Activated CD8-positive, alpha-beta memory T cell treated with anti-CD3 and anti-CD28 coated beads, Interleukin-2, amount 50 U/mL, for 4 hours (primary cell): ENCODE data around the gene IL10RA.
A peak's percentile ranks its signal among the peaks of the same experiment; 100 is the strongest.
"Not testable (repeated sequence)": the region's sequence is repeated elsewhere in the genome, so short reads cannot be mapped to it uniquely, and the experiment has no call there.

Experiments used
- DNase-seq: peaks from one replicate; pipeline ENCODE4 v3.0.0-alpha.2; 2020

IL10RA gene

DNA sequence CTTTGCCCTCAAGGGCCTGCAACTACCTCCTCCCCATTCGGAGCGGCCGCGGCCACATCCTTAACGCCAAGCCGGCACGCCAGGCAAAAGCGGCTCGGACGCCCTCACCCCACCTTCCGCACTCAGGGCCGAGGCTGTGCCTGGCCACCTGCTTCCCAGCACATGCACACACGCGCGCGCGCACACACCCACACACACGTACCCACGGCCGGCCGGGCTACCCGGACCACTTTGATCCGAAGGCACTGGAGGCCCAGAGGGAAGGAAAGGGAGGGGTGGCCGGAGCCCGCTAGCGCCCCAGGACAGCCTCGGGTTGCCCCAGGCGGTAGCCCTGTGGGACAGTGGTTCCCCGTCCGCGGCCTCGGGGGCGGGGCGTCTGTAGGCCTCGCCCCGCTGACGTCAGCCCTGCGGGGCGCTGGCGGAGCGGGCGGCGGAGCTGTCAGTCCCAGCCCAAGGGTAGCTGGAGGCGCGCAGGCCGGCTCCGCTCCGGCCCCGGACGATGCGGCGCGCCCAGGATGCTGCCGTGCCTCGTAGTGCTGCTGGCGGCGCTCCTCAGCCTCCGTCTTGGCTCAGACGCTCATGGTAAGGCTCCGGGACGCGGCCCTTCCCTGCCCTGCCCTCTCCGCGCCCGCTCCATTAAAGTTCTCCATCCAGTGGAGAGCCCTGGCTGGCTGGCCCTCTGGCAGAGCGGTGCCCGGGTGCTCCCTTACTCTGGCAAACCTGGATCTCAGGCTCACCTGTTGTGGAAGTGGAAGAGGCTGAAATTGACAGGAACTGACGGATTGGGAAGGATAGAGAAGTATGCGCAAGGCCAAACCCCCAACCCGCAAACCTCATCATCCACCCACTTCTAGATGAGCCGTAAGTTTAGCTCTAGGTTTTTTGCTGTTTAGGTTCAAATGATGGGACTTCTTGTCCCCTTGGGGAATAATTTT is at the start of gene IL10RA:
Gene IL10RA (plus strand): TSS at position 442 of the 935 bp plus-strand sequence. CDS start 74 bp downstream, at position 516.
- DNase-seq = peak; percentile 84

DNA sequence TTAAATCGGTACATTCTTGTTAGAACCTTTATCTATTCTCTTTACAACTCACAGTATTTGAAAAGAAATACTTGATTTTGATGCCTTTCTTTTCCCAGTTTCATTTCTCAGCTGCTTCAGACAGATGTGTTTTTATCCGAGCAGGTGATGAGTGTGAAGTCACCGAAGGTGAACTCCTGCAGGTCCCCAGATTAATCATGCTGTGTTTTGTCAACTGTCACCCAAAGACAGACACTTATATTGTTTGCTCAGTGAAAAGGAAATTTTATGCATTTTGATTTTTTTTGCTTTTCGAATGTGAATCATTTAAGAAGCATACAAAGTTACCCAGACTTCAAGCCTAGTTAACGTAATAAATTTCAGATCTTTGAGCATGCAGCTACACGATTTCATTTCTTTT is 49.2 kb upstream of the IL10RA start:
- DNase-seq = no peak

DNA sequence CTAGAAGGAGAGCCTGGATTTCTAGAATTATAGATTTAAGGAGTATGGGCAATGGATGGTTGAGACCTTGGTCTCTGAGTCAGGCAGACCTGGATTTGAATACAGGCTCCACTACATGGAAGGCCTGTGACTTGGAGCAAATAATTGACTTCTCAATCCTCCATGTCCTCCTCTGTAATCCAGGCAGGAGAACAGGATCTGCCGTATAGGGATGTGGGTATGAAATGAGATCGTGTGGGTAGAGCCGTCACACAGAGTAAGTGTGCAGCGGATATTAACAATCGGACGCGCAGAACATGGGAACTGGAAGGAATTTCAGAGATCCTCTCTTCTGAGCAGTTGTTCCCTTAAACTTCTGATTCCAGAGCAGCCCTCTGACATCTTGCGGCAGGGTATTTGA is 45.5 kb upstream of the IL10RA start:
- no peak for DNase-seq

DNA sequence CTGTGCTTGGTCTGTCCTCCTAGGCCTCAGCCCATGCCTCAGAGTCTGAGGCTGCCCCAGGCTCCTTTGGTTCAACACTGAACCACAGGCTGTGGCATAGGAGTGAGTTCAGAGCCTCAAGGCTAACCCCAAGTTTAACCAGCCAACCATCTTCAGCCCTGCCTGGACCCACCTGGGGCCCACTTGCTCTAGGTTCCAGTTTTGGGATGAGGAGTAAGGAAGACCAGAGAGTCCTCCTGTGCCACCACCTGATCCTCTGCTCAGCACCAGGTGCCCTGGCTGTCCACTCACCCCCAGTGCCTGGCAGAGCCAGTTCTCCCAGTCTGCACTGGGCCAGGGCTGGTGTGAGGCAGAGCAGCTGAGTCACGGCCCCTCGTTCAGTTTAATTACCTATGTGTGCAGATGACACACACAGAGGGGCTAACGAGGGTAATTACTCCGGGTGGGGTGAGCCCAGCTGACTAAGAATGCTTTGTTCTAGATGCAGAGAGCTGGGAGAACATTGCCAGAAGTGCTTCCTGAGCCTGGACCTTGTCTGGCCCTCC is 45.0 kb upstream of the IL10RA start:
- DNase-seq = no peak

DNA sequence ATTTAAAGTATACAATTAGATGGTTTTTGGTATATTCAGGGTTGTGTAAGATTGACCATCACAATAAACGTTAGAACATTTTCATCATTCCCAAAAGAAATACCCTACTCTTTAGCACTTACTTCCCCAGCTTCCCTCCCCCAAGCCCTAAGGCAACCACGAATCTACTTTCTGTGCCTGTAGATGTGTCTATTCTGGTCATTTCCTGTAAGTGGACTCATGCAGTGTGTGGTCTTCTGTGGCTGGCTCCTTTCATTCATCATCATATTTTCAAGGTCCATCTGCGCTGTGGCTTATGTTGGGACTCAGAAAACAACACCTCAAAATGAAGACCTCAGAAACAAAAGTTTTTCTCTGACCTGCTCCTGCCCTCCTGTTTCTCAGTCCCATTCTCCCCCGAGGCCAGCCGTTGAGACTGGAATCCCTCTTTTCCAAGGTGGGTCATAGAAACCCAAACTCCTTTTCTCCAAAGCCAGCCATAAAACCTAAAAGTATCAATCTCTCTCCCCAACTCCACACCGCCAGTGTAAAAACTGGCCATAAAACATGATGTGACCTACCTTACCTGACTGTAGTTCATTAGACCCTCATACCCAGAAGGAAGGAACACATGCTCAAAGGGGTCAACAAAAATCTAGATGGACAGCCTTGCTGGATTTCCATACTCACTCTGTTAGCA is 44.1 kb upstream of the IL10RA start:
- no peak for DNase-seq

DNA sequence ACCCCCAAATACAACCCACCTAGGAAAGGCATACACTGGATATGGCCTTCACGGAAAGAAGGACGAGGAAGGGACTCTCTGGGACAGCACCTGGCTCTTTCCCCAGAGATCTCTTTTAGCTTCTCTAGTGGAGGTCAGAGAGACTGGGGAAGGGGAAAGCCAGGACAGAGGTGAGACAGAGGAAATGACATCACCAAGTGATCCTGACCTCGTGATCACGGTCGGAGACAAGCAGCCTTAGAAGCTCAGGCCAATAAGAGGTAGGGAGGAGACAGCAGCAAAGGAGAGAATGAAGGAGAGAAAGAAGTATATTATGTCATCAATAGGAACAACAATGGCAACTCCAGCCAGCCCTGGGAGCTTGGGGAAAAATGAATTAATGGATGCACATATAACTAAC is 41.6 kb upstream of the IL10RA start:
- DNase-seq = no peak

DNA sequence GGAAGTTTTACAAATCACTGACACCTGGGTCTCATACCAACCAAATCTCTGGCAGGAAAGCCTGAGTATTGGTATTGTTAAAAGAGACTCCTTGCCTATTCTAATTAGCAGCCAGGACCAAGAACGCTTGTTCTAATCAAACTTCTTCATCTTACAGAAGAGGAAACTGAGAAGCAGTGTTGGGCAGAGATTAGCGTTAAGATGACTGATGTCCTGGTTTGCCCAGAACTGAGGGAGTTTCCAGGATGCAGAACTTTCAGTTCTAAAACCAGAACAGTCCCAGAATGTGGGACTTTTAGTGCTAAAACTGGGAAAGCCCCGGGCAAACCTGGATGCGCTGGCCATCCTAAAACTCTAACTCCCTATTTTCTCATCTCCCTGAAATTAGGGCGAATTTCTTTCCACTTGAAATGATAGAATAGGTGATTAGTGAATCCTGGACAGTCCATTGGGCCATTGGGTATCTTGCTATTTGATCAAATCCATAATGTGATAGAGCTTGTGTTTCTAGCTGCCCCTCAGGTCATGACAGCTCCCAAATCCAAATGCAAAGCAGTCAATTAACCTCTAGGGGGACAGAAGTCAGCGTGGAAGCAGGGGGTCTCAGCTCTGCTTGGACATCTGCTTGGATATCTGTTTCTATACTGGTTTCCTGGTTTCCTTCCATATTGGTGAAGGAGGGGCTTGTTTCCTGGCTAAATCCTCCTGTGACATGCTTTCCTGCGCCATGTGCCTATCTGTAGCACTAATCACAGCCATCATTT is 41.0 kb upstream of the IL10RA start:
- no peak for DNase-seq

DNA sequence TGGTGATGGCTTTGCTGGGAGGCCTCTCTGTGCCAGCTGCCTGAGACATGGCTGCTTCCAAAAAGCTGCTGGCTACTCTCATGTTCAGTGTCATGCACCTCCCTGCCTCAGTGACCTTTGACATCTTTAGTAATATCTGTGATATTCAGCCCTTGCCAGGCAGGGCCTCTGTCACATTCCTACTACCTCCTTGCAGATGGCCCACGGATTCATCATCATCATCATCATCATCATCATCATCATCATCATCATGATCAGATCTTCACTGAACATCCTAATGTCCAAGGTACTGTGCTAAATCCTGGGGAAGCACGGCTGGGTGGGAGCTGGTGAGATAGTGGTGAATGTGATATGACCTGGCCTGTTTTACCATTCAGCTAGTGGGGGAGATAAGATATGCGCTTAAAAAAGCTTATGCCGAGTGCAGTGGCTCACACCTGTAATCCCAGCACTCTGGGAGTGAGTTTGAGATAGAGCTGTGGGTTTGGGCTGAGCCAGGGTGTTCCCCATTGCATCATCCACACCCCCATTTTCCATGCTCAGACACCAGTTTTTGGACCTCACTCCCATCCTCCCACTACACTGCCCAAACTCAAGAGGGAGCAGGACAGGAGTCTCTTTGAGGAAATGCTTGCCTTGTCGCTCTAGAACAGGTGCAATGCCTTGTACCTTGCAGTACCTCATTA is 39.9 kb upstream of the IL10RA start:
- no peak for DNase-seq

DNA sequence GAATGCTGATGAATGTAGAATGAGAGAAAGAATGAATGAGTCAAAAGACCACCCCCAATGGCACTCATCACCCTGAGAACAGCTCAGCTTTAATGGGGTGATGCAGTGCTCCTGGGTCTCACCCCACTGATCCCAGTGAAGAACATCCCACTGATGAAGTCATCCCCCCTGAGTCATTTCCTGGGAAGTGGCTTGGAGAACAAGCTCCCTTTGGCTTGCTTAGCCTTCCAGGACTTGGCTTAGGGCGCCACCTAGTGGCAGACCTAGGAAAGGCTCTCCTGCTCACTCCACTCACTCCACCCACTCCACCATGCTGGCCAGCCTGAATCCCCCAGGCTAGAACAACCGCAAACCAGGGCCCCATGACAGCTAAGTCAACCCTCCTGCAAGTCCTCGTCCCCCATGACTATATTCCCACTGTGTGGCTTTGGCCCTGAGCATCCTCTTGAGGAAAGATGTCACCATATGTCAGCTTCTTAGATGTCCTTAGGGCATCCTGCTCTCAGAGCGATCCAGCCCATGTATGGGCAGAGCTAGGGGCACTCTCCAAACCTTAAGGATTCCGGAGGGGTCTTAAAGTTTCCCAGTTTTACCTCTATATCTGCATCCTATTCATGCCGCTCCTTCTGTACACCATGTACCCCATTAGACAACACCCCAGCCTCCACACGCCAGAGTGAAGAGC is 39.2 kb upstream of the IL10RA start:
- DNase-seq = peak; percentile 86

DNA sequence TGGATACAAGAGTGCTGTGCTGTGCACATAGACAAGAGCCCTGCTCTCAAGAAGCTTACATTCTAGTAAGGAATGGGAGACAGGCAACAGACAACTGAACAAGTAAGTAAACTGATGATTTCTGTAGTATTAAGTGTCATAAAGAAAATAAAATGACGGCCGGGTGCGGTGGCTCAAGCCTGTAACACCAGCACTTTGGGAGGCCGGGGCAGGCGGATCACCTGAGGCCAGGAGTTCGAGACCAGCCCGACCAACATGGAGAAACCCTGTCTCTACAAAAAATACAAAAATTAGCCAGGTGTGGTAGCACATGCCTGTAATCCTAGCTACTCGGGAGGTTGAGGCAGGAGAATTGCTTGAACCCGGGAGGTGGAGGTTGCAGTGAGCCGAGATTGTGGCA is 38.4 kb upstream of the IL10RA start:
- not testable (repeated sequence) for DNase-seq

DNA sequence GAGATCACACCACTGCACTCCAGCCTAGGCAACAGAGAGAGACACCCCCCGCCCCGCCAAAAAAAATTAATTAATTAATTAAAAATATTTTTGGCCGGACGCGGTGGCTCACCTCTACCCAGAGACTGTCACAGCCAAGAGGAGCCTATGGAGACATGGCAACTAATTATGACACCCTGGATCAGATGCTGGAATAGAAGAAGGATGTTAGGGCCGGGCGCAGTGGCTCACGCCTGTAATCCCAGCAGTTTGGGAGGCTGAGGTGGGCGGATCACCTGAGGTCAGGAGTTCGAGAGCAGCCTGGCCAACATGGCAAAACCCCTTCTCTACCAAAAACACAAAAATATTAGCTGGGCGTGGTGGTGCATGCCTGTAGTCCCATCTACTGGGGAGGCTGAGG is 37.7 kb upstream of the IL10RA start:
- DNase-seq = not testable (repeated sequence)

DNA sequence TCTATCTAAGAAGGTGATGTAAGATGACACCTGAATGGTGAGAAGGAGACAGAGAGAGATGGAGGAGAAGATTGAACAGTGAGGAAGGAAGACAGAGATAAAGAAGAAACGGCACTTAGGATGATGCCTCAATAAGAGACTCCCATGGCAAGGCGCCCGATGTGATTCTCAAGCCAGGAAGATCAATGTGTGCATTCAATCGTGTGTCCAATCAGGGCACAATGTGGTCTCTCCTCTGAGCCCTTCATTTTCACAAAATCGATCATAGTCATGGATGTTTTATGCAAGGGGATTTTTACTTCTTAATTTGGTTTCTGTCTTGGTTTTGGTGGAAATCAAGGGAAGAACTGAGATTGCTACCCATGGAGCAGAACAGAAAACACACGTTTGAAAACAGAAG is 37.1 kb upstream of the IL10RA start:
- DNase-seq = no peak

DNA sequence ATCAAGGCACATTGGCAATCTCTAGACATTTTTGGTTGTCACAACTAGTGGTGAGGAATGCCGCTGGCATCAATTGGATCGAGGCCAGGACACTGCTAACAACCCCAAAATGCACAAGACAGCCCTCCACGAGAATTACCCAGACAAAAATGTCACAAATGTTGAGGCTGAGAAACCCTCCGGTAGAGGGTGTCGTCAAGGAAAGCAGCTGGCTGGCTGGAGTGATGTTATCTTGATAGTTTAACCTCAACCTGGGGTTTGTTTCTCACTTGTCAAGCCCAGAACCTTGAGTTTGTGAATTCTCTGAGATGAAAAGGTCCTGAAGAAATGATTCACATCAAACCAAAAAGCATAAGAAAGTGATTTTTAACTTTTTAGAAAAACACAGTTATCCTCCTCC is 35.9 kb upstream of the IL10RA start:
- DNase-seq = peak; percentile 61

DNA sequence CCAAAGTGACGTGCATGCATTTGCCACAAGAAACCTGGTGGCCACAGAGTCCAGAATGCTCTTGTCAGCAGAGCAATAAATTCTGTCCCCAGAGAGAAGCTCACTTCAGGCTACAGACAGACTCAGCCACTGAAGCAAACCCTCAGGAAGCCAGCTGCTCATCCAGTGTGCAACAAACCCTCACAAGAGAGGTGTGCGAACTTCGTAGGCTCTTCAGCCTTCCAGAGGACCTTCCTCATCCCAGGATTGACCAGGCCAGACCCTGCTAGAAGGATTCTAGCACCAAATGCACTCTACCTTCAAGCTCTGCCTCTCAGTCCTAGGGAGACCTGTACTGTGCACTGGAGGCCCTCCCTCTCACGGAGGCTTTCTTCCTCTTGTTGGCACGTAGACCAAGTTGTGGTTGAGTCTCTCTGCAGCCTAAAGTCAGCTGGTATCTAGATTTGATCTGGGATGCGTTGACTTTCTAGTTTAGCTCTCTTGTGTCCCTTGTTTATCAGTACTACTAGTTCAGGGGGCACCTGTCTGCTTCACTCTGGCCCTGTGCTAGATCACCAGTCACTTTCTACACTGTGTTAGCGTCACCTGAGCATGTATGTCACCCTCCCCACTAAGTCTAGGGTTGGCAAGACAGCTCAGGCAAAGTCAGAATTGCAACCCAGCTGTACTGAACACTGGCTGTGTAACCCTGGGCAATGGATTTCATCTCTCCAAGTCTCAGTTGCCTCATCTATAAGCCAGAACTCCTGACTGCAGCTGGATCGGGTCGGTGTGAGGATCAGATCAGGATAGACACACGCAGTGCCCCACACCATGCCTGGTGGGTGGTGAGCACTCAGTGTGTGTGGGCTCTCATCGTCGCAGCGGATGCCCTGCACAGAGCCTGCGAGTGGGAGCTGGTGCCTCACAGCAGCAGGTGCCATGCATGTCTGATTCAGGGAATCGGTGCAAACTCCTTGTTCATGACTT is 34.9 kb upstream of the IL10RA start:
- peak; percentile 48 for DNase-seq

DNA sequence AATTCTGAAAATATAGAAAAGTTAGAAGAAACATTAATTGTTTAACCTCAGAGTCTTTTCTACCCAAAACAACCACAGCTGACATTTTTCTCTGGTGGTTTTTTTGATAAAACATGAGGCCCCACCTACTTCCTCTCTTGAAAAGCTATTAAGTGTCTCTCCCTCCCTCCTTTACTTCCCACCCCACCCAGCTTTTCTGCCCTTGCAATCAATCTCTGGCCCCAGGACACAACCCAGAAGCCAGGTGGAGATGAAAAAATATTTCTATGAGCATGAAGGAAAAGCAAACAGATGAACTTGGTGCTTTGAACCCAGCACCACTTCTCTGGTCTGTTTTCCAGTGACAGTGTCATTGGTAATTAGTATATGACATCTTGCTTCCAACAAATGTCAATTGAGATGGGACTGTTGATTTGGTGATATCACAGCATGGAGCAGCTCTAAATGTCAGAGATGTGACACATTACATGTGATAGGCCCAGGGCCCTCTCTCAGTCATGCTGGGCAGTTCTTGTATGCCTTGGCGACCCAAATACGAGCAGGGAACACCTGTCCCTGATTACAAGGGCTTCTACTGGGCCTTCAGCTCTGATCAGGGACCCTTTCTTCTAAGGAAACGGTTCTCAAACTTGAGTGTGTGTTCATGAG is 33.0 kb upstream of the IL10RA start:
- peak; percentile 55 for DNase-seq

DNA sequence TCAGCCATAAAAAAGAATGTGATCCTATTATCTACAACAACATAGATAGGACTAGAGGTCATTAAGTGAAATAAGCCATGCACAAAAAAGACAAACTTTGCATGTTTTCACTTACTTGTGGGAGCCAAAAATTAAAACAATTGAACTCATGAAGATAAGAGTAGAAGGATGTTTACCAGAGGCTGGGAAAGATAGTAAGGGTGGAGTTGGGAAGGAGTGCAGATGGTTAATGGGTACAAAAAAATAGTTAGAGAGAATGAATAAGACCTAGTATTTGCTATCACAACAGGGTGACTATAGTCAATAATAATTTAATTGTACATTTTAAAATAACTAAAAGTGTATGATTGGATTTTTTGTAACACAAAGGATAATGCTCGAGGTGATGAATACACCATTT is 27.2 kb upstream of the IL10RA start:
- no peak for DNase-seq

DNA sequence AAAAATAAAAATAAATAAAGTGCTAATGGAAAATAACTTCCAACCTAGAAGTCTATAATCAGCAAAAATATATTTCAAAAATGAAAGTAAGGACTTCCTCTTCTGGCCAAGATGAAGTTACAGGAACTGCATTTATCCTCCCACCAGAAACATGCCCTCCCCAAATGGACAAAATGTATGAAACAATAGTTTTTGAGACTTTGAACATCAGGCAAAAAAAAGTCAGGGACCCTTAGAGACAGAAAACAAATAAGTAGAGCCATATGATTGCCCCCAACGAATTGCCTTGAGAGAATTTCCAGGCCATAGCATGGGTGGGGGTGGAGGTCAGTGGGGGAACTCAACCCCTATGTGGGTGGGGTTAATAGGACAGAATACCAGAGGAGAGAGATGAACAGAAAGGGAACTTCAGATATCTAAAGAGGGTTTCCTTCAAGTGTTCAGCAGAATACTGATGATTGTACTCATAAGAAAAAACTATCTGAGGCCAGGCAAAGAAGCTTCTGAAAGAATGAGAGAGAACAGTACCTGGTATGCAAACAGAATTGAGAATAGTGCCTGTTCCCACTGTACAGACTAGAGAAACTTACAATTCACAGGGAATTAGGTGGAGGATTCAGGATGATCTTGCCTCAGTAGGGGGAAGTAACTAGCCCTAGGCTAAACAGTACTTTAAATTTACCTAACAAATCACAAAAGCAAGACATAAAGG is 26.6 kb upstream of the IL10RA start:
- no peak for DNase-seq

DNA sequence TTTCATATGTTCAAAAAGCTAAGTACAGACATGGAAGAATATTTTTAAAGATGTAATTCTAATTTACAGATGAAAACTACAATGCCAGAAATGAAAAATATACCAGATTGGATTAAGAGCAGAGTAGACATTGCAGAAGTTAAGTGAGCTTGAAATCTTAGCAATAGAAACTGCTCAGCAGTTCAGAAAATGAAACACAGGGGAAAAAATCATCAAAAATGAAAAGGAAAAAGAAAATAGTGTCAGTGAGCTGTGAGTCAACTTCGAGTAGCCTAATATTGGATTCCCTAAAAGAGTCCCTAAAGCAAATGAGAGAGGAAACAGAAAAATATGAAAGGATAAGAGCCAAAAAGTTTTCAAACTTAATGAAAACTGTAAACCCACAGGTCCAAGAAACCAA is 25.8 kb upstream of the IL10RA start:
- no peak for DNase-seq

DNA sequence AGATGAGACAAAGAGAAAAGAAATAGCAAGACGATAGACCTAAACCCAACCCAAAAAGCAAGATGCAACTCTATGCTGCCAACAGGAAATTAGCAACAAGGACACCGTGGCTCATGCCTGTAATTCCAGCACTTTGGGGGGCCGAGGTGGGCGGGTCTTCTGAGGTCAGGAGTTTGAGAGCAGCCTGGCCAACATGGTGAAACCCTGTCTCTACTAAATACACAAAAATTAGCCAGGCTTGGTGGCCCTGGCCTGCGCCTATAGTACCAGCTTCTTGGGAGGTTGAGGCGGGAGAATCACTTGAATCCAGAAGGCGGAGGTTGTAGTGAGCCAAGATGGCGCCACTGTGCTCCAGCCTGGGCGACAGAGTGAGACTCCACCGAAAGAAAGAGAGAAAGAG is 24.3 kb upstream of the IL10RA start:
- DNase-seq = no peak

DNA sequence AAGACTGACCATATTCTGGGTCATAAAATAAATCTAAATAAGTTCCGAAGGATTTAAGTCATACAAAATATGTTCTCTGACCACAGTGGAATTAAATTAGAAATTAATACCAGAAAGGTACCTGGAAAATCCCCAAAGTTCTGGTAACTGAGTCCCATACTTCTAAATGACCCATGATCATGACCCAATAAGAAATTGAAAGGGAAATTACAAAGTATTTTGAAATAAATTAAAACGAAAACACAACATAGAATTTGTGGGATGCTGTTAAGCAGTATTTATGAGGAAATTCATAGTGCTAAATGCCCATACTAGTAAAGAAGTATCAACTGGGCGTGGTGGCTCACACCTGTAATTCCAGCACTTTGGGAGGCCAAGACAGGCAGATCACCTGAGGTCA is 23.4 kb upstream of the IL10RA start:
- no peak for DNase-seq
